ENCODE results near the gene NELFCD. TPM values are rescaled to one million over a fixed set of nuclear protein-coding genes. Genes with fewer than 3 reads are reported as not detected.

The NELFCD gene
- total RNA-seq, 1 experiment from 2014 or later = 88.2 TPM

- H2AFZ ChIP-seq (ENCODE audit: low read depth, low read length, poor library complexity, severe bottlenecking) = no peak overlapping the region
- DNase-seq (ENCODE audit: low read depth, low spot score) = no peak
- no peaks in the 10 kb centered on the region for H3K27me3 ChIP-seq (ENCODE audit: insufficient read depth, low read length)
- BruUV-seq (replicated peaks) = no TSS peak
- H4K20me1 ChIP-seq (ENCODE audit: insufficient read depth) = no peaks in the 10 kb centered on the region
- POLR2A ChIA-PET = no interaction called here
- peaks cover under 1 to 17% of the 10 kb centered on the region in 2 experiments; a peak in 3 of 4 replicates for H3K4me1 ChIP-seq (ENCODE audit: control insufficient read depth in 1 of 2, insufficient read depth in 2 of 2, low read length in 2 of 2)
- TF ChIP-seq POLR2AphosphoS5 (IDR thresholded peaks at IDR 0.05; ENCODE audit: low read depth, low read length) (no peak), FOSL1 (IDR thresholded peaks at IDR 0.05; ENCODE audit: low read depth) (no peak), SP1 (IDR thresholded peaks at IDR 0.05; ENCODE audit: low read depth) (no peak), EZH2 (IDR thresholded peaks at IDR 0.05) (no peak), ELF1 (IDR thresholded peaks at IDR 0.05; ENCODE audit: borderline replicate concordance, low read depth) (no peak), MAX (IDR thresholded peaks at IDR 0.05) (no peak), POLR2A (IDR thresholded peaks at IDR 0.05; ENCODE audit: borderline replicate concordance, extremely low read depth, insufficient read depth, insufficient read length) (no peak), RAD21 (IDR thresholded peaks at IDR 0.05; ENCODE audit: low read depth) (no peak), ZFX (IDR thresholded peaks at IDR 0.05) (no peak)
- ATAC-seq = no peak
- no peak overlapping the region for H3K9ac ChIP-seq (ENCODE audit: low read length)
- no peaks in the 10 kb centered on the region for H3K79me2 ChIP-seq (ENCODE audit: insufficient read depth, low read length)
- no peaks in the 10 kb centered on the region for H3K9me3 ChIP-seq (ENCODE audit: control insufficient read depth in 1 of 2, insufficient read depth in 1 of 2, low read depth in 1 of 2, low read length in 2 of 2)
- no peaks in the 10 kb centered on the region for H3K9me2 ChIP-seq (ENCODE audit: insufficient read depth)
- no peaks in the 10 kb centered on the region for H3K36me3 ChIP-seq (ENCODE audit: control insufficient read depth in 1 of 2, insufficient read depth in 2 of 2, low read length in 2 of 2)
- no peak overlapping the region for H3K4me2 ChIP-seq (ENCODE audit: low read length)
- no peak overlapping the region for H3K27ac ChIP-seq (ENCODE audit: low read depth, low read length)
- RAD21 ChIA-PET (ENCODE audit: low non-redundant PET in 1 of 2, low total read pairs in 2 of 2, uncharacterized antibody in 2 of 2, unreplicated experiment in 2 of 2) = no interaction called here
- CTCF ChIA-PET = no interaction called here
- intact Hi-C loops (cut with micrococcal nuclease) = no loop called here
- H3K4me3 ChIP-seq (replicated peaks in 1 of 2; ENCODE audit: low read depth in 1 of 2, low read length in 2 of 2) = no peak overlapping the region
Measured at GRCh38 chr20:59015411-59015810, 34.4 kb downstream of the NELFCD start.

DNA sequence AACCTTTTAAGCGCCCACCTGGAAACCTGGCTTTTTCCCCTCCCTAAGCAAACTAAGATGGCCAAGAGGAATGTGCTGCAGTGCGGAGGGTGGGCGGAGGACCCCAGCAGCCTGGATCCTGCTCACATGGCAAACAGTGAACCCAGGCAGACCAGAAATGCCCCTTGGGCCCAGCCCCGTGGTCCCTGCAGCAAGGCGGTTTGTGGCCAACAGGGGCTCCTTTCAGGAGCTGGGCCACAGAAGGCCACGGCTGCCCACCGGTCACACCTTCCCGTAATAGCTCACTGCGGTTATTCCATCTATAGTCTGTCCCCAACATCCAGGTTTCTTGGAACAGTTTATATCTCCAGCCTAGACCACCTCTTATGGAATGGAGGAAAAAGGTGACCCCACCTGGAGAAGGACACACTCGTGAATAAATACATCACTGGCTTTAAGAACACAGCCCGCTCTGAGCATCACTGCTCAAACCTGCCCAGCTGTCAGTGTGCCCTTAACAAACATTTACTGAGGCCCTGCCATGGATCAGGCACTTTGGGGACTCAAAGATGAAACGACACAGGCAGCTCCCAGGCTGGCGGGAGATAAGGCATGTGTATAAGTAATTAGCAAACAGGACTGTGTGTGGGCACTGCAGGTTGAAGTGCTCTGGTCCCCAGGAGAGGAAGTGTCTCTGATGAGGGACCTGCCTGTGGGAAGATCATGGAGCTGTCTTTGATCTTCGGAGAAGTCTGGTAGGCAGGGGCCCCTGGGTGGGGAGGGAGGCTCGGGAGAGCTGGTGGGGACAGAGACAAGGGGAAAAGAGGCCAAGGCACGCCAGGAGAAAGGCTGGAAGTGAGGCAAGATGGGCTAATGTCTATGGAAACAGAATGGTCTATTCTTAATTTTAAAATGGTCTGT is 35.0 kb downstream of the NELFCD start:
- intact Hi-C loops (cut with micrococcal nuclease) = no loop called here
- POLR2A ChIA-PET = no interaction called here

More for the DNA sequence above, 35.0 kb downstream of the NELFCD start:
- TF ChIP-seq SIN3A (IDR thresholded peaks at IDR 0.05; ENCODE audit: low read depth) (no peak), ELF1 (IDR thresholded peaks at IDR 0.05; ENCODE audit: borderline replicate concordance, low read depth) (no peak)
- no peak overlapping the region for H3K27ac ChIP-seq (ENCODE audit: low read depth, low read length)
- H3K36me3 ChIP-seq (ENCODE audit: control insufficient read depth in 1 of 2, insufficient read depth in 2 of 2, low read length in 2 of 2) = no peaks in the 10 kb centered on the region
- no peak overlapping the region for H3K4me2 ChIP-seq (ENCODE audit: low read length)
- no peak overlapping the region for H2AFZ ChIP-seq (ENCODE audit: low read depth, low read length, poor library complexity, severe bottlenecking)
- CTCF ChIA-PET = no interaction called here
- H3K9me3 ChIP-seq (ENCODE audit: control insufficient read depth in 1 of 2, insufficient read depth in 1 of 2, low read depth in 1 of 2, low read length in 2 of 2) = no peaks in the 10 kb centered on the region
- no peak for DNase-seq (ENCODE audit: low read depth, low spot score)
- H3K9ac ChIP-seq (ENCODE audit: low read length) = no peak overlapping the region
- no peak for ATAC-seq
- H3K4me3 ChIP-seq (replicated peaks in 1 of 2; ENCODE audit: low read depth in 1 of 2, low read length in 2 of 2) = no peak overlapping the region
- no peaks in the 10 kb centered on the region for H3K9me2 ChIP-seq (ENCODE audit: insufficient read depth)
- H3K27me3 ChIP-seq (ENCODE audit: insufficient read depth, low read length) = no peaks in the 10 kb centered on the region
- peaks cover 0 to 10% of the 10 kb centered on the region in 2 experiments; a peak in 3 of 4 replicates for H3K4me1 ChIP-seq (ENCODE audit: control insufficient read depth in 1 of 2, insufficient read depth in 2 of 2, low read length in 2 of 2)
- no peaks in the 10 kb centered on the region for H3K79me2 ChIP-seq (ENCODE audit: insufficient read depth, low read length)
- no peaks in the 10 kb centered on the region for H4K20me1 ChIP-seq (ENCODE audit: insufficient read depth)
- RAD21 ChIA-PET (ENCODE audit: low non-redundant PET in 1 of 2, low total read pairs in 2 of 2, uncharacterized antibody in 2 of 2, unreplicated experiment in 2 of 2) = interaction anchor here in 1 of 2 experiments (0.6 kb wide), 1 partner anchor 16 kb away, joined by 4 read pairs; no protein-coding TSS in a partner anchor
- BruUV-seq (replicated peaks) = no TSS peak
